ENCODE results near the gene MRPL20.
"Not testable (repeated sequence)": the region's sequence is repeated elsewhere in the genome, so short reads cannot be mapped to it uniquely, and the experiment has no call there.

Gene MRPL20

DNA sequence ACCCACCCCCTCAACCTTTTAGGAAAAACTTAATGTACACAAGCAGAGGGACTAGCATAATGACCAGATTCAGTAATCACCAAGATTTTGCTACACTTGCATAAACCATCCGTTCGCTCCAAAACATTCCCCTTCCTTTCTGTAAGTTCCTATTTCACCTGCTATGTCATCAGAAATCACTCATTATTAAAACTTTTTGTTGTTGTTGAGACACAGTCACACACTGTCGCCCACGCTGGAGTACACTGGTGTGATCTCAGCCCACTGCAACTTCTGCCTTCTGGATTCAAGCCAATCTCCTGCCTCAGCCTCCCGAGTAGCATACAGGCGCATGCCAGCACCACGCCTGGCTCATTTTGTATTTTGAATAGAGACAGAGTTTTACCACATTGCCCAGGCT, 3.4 kb downstream of the MRPL20 start:
- in situ Hi-C loops (cut with HindIII; ENCODE audit: low pct_unique_long_range_greater_than_20kb, low sequenced_read_pairs): no loop called here
- DNase-seq (ENCODE audit: low read depth in 1 of 2, low spot score in 1 of 2): no peak
- no peak for TF ChIP-seq JUND (IDR thresholded peaks at IDR 0.05; ENCODE audit: low read depth)

DNA sequence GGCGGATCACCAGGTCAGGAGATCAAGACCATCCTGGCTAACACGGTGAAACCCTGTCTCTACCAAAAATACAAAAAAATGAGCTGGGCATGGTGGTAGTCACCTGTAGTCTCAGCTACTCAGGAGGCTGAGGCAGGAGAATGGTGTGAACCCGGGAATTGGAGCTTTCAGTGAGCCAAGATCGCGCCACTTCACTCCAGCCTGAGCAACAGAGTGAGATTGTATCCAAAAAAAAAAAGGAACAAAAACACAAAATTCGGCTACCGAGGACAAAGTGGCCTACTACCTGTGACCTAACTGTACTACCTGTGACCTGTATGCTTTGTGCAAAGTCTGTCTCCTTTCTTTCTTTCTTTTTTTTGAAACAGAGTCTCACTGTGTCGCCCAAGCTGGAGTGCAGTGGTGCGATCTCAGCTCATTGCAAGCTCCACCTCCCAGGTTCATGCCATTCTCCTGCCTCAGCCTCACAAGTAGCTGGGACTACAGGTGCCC, 4.1 kb downstream of the MRPL20 start:
- DNase-seq (ENCODE audit: low read depth in 1 of 2, low spot score in 1 of 2); in situ Hi-C loops (cut with HindIII; ENCODE audit: low pct_unique_long_range_greater_than_20kb, low sequenced_read_pairs): not testable (repeated sequence)

DNA sequence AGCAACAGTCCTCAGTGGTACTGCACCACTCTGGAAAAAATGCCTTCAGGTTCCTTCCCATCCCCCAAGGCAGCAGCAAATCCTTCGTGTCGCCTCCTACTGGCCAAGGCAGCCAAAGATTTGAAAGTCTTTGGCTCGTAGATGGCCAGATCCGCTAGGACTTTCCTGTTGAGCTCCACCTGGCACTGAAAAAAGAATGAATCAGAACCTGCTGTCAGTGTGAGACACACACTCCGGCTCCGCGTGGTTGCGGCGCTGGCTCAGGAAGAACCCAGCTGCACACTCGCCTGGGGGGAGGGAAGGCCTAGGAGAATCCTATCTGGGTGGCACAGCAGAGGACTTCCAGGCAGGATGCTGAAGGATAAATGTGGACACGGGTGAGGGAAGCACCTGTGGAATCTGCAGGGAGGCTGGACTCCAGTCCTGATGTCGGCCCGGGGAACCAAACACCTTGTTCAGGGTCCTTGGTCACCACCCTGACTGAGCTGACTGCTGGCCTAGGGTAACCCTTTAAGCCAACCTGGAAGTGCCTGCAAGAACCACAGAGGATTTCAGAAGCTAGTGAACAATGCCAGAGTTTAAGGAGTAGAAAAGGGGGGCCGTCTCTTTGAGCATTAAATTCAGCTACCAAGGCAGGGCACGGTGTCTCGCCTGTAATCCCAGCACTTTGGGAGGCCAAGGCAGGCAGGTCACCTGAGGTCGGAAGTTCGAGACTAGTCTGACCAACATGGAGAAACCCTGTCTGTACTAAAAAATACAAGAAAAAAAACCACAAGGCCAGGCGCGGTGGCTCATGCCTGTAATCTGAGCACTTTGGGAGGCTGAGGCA, 4.8 kb downstream of the MRPL20 start:
- TF ChIP-seq JUND (IDR thresholded peaks at IDR 0.05; ENCODE audit: low read depth): no peak
- in situ Hi-C loops (cut with HindIII; ENCODE audit: low pct_unique_long_range_greater_than_20kb, low sequenced_read_pairs): no loop called here

DNA sequence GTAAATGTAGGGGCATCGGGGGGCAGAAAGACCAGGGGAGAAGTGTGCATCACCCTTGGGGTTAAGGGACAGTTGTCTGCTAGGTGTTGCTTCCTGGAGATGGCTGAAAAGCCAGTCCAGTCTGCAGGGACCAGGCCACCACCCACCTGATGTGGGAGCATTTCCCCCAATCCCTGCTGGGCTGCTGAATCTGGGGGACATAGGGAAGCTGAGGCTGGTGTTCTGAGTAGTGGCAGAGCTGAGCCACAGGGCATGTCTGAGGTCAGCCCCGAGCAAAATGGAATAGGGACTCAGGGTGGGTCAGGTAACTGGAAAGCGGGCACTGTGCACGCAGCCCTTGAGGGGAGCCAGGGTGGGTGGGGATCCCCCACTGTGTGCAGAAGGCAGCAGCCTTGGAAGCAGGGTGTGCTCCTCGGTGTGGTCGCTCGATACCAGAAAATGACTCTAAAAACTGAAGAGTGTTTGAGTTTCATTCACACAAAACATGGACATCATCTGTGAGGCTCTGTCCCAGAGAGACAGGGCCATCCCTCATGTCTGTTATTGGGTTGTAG, 5.6 kb downstream of the MRPL20 start:
- in situ Hi-C loops (cut with HindIII; ENCODE audit: low pct_unique_long_range_greater_than_20kb, low sequenced_read_pairs): no loop called here
- no peak for DNase-seq (ENCODE audit: low read depth in 1 of 2, low spot score in 1 of 2)
- TF ChIP-seq JUND (IDR thresholded peaks at IDR 0.05; ENCODE audit: low read depth): no peak

More for the DNA sequence above, 4.8 kb downstream of the MRPL20 start:
- peak in 1 of 2 experiments; percentile 57 for DNase-seq (ENCODE audit: low read depth in 1 of 2, low spot score in 1 of 2)

DNA sequence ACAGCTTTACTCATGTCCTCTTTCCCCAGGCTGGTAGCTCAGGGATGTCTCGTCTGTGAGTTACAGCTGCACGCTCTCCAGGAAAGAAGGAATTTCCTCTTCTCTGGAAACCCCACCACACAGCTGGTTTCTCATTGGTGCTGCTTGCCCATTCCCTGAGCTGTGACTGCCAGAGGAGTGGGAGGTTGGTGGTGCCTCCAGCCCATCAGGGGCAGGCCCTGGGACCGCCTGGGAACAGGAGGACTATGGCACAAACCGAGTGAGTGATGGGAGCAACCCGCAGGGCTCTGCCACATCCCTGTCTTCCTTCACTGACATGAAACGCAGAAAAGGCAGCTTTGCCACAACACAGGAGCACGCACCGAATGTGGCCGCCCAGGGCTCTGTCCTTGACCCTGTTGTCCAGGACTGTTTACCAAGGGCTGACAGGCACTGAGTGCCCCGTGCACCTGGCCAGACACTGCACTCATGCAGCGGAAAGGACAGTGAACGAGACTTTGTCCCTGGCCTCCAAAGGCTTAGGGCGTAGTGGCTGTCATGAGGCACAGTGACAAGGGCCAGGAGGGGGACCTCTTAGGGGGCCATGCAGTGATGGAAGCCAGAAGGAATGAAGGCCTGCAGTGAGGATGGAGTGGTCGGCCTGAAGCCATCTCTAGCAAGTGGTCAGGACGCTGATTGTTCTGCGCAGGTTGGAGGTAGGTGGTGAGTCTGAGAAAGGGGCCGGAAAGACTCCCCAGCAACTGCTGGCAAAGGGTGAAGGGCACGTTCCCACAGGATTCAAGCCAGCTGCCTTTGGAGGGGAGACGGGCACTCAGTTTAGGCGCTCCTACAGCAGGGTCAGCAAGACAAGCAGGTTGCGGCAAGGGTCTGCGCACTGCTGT, 6.3 kb downstream of the MRPL20 start:
- TF ChIP-seq JUND (IDR thresholded peaks at IDR 0.05; ENCODE audit: low read depth): no peak
- DNase-seq (ENCODE audit: low read depth in 1 of 2, low spot score in 1 of 2): no peak
- in situ Hi-C loops (cut with HindIII; ENCODE audit: low pct_unique_long_range_greater_than_20kb, low sequenced_read_pairs): no loop called here

DNA sequence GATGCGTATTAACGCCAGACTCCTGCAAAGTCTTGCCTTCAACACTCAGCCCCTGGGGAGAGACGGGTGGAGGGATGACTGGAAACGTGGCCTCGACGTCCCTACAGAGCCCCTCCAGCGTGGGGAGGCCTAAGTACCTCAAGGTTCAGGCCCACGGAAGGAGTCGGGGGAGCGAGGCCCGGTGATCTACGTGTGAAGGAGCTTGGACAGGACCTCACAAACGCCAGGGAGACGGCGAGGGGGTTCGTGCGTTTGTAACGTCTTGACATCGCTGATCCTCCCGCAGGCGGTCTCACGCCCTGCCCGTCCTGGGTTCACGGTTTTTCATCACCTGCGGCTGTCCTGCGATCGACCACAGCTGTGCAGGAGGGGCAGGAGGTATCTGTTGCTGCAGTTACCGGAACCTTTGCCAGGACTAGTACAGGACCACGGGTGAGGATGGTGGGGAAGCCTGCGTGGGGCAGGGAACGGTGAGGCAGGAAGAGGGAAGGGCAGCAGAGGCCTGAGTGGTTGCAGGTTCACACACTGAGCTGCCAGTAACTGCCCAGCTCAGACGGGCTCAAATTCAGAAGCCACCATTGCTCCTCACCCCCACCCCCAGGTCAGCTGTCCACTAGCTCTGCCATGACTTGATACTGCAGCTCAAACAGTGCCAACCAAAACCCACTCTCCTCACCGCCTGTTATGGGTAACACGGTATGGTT, 7.1 kb downstream of the MRPL20 start:
- in situ Hi-C loops (cut with HindIII; ENCODE audit: low pct_unique_long_range_greater_than_20kb, low sequenced_read_pairs): no loop called here
- TF ChIP-seq JUND (IDR thresholded peaks at IDR 0.05; ENCODE audit: low read depth): no peak
- peak in 1 of 2 experiments; percentile 33 for DNase-seq (ENCODE audit: low read depth in 1 of 2, low spot score in 1 of 2)

DNA sequence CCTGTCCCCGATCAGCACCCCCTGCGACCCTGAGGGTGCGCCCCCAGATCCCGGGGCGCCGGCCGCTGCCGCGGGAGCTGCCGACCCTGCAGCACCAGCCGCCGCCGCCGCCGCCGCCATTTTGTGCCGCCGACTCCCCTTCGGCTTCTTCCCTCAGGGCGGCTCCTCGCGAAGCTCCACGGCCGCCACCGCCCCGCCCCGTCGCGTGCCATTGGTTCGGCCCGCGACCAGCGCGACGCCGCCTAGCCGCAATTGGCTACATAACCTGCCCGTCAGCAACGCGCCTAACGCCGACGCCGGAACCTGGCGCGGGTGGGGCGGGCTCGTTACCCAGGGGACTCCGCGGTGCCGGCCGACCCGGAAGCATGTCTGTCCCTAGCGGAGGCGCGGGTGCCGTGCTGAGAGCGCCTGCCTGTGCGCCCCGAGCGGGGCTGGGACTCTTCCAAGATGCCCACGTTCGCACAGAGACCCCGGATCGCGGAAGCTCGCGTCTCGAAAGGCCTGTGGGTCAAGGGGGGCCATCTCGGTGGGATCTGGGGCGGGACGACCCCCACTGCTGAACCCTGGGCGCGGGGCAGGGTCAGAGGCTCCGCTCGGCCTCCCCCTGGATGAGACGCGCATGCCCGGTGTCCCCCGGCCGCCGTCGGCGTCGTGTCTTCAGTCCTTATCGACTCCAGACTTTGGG, 7.8 kb downstream of the MRPL20 start, which contains the start of gene CCNL2:
Gene CCNL2 (minus strand): TSS at position 149 of the 685 bp plus-strand sequence. CDS start 29 bp downstream, at position 120.
- in situ Hi-C loops (cut with HindIII; ENCODE audit: low pct_unique_long_range_greater_than_20kb, low sequenced_read_pairs): no loop called here
- peak; percentile 88 to 97 for DNase-seq (ENCODE audit: low read depth in 1 of 2, low spot score in 1 of 2)

DNA sequence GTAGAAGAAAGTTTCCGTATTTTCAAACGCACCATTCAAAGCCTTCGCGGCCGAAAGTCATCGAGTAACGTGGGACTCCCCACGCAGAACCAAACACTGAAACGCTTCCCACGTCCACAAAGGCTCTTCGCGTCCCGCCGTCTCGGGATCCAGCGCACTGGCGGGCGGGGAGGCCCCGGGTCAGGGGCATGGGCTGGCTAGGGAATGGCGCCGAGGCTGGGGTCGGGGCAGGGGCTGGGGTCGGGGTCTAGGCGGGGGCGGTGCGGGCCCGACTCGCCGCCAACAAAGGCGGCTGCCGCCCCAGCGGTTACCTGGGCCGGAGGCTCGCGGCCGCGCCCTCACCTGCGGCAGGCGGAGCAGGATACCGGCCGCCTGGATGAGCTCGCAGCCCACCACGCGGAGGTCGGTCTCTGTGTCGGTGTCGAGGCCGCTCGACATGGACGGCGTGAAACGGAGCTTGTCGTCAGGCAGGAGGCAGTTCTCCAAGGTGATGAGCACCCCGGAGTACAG, 8.4 kb downstream of the MRPL20 start:
- no peak for DNase-seq (ENCODE audit: low read depth in 1 of 2, low spot score in 1 of 2)
- in situ Hi-C loops (cut with HindIII; ENCODE audit: low pct_unique_long_range_greater_than_20kb, low sequenced_read_pairs): no loop called here
- TF ChIP-seq JUND (IDR thresholded peaks at IDR 0.05; ENCODE audit: low read depth): no peak

More for the DNA sequence above, 7.8 kb downstream of the MRPL20 start, which contains the start of gene CCNL2:
- no peak for TF ChIP-seq JUND (IDR thresholded peaks at IDR 0.05; ENCODE audit: low read depth)

DNA sequence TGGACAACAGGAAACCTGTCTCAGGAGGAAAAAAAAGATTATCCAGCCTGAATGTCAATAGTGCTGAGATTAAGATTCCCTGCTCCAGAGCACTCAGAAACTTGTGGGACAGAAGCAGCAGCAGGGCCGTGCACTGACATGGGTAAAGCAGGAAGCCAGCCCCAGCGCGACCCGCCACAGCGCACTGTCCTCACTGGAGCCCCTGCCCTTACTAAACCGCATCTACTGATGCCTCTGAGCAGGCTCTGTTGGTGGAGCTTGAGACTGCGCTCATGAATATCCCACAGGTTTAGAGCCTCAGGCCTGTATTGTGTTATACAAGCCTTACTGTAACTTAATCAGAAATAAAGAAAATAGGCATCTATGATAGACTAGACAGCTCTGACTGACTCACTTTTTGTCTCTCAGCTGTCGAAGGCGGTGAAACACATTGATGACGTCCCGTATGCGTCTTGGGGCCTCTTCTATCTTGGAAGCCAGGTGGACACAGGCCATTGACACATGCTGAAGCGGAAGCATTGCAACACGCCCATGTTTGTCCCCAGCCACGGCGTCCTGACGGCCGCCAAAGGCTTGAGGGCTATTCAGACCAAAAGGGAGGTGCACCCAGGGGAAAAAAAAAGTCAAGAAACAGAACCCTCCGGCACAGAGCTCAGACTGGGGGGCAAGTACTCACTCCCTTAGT, 9.1 kb downstream of the MRPL20 start:
- in situ Hi-C loops (cut with HindIII; ENCODE audit: low pct_unique_long_range_greater_than_20kb, low sequenced_read_pairs): no loop called here

DNA sequence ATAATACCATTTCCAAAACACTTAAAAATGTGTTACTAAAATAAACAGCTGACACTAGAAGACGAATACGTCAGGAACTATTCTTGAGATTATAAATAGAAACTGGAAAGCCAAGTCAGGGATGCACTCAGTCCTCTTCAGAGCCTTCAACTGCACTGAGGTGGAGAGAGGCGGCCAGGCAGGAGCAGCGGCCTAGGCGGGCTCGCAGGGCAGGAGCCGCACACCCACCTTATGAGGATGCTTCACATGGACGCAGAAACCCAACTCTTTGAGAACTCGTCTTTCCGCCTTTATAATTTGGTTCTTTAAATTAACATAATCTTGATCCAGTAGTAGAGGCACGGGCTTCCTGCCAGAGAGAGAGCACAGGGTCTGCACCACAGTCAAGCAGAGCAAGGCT, 11.9 kb downstream of the MRPL20 start:
- no peak for DNase-seq (ENCODE audit: low read depth in 1 of 2, low spot score in 1 of 2)
- in situ Hi-C loops (cut with HindIII; ENCODE audit: low pct_unique_long_range_greater_than_20kb, low sequenced_read_pairs): no loop called here
- no peak for TF ChIP-seq JUND (IDR thresholded peaks at IDR 0.05; ENCODE audit: low read depth)

More for the DNA sequence above, 9.1 kb downstream of the MRPL20 start:
- TF ChIP-seq JUND (IDR thresholded peaks at IDR 0.05; ENCODE audit: low read depth): no peak
- DNase-seq (ENCODE audit: low read depth in 1 of 2, low spot score in 1 of 2): no peak

DNA sequence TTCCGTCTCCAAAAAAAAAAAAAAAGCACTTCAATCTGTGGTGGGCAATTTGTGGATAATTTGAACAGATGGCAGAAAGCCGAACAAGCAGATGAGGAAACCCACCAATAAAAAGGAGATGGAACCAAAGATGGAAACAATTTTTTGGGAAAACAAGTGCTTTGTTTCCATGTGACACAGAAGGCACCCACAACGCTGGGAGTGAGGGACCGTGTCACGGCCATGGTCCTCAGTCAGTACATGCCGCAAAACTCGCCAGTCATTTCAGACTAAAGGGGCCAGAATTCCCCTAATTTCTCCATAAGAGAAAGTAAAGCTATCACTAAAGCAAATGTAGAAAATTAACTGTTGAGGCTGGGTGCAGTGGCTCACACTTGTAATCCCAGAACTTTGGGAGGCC, 13.0 kb downstream of the MRPL20 start:
- no peak for DNase-seq (ENCODE audit: low read depth in 1 of 2, low spot score in 1 of 2)
- in situ Hi-C loops (cut with HindIII; ENCODE audit: low pct_unique_long_range_greater_than_20kb, low sequenced_read_pairs): no loop called here
- TF ChIP-seq JUND (IDR thresholded peaks at IDR 0.05; ENCODE audit: low read depth): no peak
